ENCODE data around the gene ABHD16A.

ABHD16A gene

GRCh38 chr6:31691564-31692108 is 11.5 kb downstream of the ABHD16A start:
- TF ChIP-seq GATA2 (IDR thresholded peaks at IDR 0.05; ENCODE audit: low read depth, low read length) (no peak), GATA3 (IDR thresholded peaks at IDR 0.05; ENCODE audit: low read depth, low read length) (no peak)

DNA sequence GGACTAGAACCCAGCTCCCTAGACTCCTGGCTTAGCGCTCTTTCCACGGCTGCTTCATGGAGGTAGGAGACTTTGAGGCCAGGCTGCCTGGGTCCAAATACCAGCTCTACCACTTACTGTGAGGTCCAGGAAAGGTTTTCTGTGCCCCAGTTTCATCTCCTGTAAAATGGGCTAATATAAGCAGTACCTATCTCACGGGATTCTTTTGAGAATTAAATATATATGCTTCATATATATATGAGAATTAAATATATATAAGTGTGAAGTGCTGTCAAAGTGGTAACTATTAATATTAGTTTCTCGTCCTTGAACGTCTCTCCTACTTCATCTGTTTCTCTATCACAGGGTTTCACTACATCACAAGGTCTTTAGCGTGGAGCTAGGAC is 12.1 kb downstream of the ABHD16A start:
- TF ChIP-seq GATA3 (IDR thresholded peaks at IDR 0.05; ENCODE audit: low read depth, low read length), result no peak
- no peak for TF ChIP-seq GATA2 (IDR thresholded peaks at IDR 0.05; ENCODE audit: low read depth, low read length)

- no peak for TF ChIP-seq GATA3 (IDR thresholded peaks at IDR 0.05; ENCODE audit: low read depth, low read length)
- no peak for TF ChIP-seq GATA2 (IDR thresholded peaks at IDR 0.05; ENCODE audit: low read depth, low read length)
These were observed 12.7 kb downstream of the ABHD16A start for GRCh38 chr6:31690231-31691077.

DNA sequence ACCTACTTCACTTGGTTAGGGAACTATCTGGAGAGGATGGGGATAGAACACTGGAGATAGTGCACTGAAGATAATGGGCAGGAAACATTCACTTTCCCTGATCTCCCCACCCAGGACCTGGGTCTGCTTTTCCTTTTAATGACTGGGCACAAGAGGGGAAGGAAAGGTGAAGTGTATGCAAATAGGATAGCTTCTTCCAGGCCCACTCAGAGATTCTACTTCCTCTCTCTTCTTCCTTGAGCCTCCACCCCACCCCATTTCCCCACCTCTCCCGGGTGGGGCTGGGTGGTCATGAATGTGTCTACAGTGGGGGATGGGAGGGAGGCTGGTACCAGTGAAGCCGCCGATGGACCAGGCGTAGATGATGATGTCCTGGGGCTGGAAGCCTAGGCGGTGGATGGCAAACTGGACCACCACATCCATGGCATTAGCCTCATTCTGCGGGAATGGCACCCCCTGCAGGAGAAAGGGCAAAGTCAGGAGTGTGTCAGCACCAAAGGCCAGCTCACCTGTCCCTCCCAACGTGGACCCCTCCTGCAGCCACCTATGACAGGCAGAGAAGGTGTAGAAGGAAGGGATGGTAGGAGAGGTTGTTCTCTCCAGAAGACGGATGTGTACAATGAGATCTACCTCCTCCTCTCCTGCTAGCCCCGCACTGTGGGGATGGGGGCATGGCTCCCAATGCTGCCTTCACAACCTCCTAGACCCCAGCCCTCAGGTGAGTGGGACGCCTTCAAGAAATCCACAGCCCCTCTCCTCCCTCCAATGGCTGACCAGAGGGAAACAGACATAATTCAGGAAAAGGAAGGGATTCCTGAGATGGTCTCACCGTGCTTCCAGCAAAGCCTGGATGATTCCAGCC is 13.6 kb downstream of the ABHD16A start:
- TF ChIP-seq GATA3 (IDR thresholded peaks at IDR 0.05; ENCODE audit: low read depth, low read length) (no peak), GATA2 (IDR thresholded peaks at IDR 0.05; ENCODE audit: low read depth, low read length) (no peak)

GRCh38 chr6:31687860-31688693 is 15.0 kb downstream of the ABHD16A start:
- TF ChIP-seq GATA3 (IDR thresholded peaks at IDR 0.05; ENCODE audit: low read depth, low read length) (no peak), GATA2 (IDR thresholded peaks at IDR 0.05; ENCODE audit: low read depth, low read length) (no peak)

DNA sequence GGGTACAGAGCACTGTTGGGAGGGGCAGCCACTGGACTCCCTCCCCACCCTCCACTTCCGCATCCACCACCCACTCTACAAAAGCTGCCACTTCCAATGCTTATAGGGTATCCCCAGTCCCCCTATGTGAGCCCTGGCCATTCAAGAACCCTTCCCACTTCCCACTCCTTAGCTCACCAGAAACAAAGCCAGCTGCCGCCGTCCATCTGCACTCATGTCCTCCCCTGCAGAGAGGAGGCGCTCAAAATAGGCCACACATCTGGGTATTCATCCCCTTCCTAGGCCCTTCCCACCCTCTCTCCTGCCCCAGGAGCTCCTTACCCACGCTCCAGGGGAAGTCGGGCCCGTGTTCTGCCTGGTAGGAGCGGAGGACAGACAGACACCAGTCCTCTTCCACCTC is 15.8 kb downstream of the ABHD16A start:
- TF ChIP-seq GATA2 (IDR thresholded peaks at IDR 0.05; ENCODE audit: low read depth, low read length), result no peak
- no peak for TF ChIP-seq GATA3 (IDR thresholded peaks at IDR 0.05; ENCODE audit: low read depth, low read length)

- TF ChIP-seq GATA3 (IDR thresholded peaks at IDR 0.05; ENCODE audit: low read depth, low read length) (no peak), GATA2 (IDR thresholded peaks at IDR 0.05; ENCODE audit: low read depth, low read length) (no peak)
These were observed 16.6 kb downstream of the ABHD16A start for GRCh38 chr6:31686483-31686882.

- no peak for TF ChIP-seq GATA2 (IDR thresholded peaks at IDR 0.05; ENCODE audit: low read depth, low read length)
- TF ChIP-seq GATA3 (IDR thresholded peaks at IDR 0.05; ENCODE audit: low read depth, low read length), result no peak
These were observed 19.5 kb downstream of the ABHD16A start for GRCh38 chr6:31683591-31683990.

DNA sequence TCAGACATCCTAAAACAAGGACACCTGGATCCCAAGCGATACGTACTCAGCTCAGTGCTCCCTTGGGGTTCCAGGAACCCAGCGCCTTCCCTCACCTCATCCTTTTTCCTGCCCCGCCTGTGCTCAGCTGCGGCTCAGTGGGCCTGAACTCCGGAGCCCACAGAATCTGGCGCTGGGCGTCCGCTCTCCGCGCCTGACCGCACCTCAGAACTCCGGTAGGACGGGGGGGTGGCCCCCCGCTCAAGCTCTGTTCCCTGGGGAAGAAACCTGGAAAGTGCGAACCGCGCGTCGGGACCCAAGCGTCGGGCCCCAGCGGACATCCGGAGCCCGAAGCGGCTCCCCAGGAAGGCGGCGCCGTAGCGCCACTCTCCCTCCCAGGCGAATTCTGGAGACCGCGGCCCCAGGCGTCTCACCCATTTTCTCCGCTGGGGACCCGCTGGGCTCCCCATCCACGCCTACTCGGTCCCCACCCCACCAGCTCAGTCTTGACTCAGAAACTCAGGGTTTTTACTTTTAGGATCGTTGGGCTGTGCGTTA is 21.9 kb downstream of the ABHD16A start:
- TF ChIP-seq GATA3 (IDR thresholded peaks at IDR 0.05; ENCODE audit: low read depth, low read length) (no peak), GATA2 (IDR thresholded peaks at IDR 0.05; ENCODE audit: low read depth, low read length) (no peak)

- no peak for TF ChIP-seq GATA3 (IDR thresholded peaks at IDR 0.05; ENCODE audit: low read depth, low read length)
- no peak for TF ChIP-seq GATA2 (IDR thresholded peaks at IDR 0.05; ENCODE audit: low read depth, low read length)
These were observed 22.6 kb downstream of the ABHD16A start, which contains the start of gene LY6G5C for GRCh38 chr6:31680226-31681134. Gene LY6G5C, minus strand, starts transcription at chr6:31681067. Its CDS starts 694 bp downstream, at chr6:31680373.

DNA sequence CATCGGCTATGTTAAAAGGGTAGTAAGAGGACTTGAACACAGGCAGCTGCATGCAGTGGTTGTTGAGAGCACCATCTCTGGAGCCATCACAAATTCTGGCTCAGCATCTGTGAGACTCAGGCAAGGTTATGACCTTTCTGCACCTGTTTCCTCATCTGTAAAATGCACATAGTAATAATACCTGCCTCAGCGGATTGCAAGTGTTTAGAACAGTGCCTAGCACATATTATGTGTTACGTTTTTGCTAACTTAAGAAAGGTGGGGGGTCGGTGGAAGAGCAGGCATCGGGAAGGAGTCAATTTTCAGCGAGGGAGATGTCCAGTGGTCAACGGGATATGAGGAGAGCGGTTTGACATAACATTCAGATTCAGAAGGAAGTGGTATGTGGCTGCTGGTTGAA is 25.2 kb downstream of the ABHD16A start:
- TF ChIP-seq GATA3 (IDR thresholded peaks at IDR 0.05; ENCODE audit: low read depth, low read length), result no peak
- no peak for TF ChIP-seq GATA2 (IDR thresholded peaks at IDR 0.05; ENCODE audit: low read depth, low read length)

DNA sequence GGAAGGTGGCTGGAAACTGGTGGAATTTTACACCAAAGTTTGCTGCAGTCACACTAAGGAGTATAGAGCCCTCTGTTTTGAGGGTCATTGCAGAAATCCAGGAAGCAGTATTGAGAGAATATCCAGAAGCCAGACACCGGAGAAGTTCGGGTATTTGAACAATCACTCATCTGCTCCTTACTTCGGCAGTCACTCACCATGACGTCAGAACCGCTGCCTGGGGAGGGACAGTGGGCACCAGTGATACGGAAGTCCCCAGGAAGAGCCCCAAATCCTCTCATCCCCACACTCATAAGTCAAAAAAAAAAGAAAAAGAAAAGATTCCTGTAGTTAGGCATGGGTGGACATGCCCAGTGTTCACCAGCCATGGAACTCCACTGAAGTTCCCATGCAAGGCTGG is 26.2 kb downstream of the ABHD16A start:
- no peak for TF ChIP-seq GATA3 (IDR thresholded peaks at IDR 0.05; ENCODE audit: low read depth, low read length)
- no peak for TF ChIP-seq GATA2 (IDR thresholded peaks at IDR 0.05; ENCODE audit: low read depth, low read length)

Measured in SH-SY5Y (cell line).